ENCODE measurements around the gene SAMD9.
"Not testable (repeated sequence)": the region's sequence is repeated elsewhere in the genome, so short reads cannot be mapped to it uniquely, and the experiment has no call there.

SAMD9 gene

DNA sequence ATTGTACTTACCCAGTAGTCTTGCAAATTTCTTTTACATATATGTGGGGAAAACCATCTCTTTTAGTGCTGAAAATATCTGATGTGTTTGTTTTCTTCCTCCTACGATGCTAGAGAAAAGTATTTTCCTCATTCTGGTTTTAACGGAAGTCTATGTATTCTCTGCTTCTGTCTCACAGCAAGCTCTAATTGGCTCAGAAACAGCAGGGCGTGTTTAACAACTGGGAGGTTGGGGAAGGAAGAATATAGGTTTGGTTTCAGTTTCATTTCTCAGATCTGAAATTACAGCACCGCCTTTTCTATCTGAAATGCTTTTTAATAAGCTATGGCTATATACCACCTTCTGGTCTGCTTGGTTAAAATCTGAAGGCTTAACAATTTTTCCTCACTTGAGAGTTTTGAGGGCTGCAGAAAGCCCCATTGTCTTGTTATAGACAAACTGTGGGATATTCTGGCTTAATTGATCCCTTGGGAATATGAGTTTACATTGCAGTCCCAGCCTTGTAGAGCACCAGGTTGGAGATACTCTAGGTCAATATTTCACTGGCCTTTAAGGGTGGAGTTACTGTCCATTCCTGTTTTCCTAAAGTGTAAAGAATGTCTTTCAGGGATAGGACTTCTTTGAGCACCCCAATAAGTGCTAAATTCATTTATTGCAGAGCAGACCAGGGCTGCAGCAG lies at the start of gene SAMD9:
Gene SAMD9 (minus strand): TSS at position 128 of the 679 bp plus-strand sequence. CDS start 11,882 bp downstream, outside the sequence.
- peak; percentile 80 for DNase-seq

DNA sequence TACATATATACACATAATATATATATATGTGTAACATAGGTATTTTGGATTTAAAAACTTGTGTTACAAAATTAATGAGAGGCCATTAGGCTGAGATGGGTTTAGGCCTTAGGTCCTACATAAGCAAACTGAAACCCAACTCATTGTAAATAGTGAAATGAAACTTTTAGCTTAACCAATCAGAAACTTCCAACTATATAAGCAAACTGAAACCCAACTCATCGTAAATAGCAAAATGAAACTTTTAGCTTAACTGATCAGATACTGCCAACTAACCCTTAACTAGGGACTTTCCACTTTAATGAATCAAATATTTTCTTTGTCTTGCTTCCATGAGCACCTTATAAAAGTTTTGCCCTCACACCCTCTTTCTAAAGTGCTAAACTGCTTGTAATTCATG lies 47.7 kb upstream of the SAMD9 start:
- no peak for DNase-seq

DNA sequence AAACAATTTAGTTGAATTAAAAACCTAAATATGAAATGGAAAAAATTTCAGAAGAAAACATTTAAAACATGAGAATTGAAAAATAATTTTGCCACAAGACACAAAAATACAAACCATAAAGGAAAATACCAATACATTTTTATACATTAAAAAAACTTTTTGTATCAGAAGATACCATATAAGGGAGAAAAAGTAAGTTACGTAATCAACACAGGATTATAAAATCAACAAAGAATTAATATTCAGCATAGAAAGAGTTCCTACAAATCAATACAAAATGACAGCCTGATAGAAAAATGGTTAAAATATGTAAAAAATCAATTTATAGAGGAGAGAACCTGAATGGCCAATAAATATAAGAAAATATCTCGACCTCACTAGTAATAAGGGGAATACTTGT lies 47.0 kb upstream of the SAMD9 start:
- DNase-seq, result no peak

DNA sequence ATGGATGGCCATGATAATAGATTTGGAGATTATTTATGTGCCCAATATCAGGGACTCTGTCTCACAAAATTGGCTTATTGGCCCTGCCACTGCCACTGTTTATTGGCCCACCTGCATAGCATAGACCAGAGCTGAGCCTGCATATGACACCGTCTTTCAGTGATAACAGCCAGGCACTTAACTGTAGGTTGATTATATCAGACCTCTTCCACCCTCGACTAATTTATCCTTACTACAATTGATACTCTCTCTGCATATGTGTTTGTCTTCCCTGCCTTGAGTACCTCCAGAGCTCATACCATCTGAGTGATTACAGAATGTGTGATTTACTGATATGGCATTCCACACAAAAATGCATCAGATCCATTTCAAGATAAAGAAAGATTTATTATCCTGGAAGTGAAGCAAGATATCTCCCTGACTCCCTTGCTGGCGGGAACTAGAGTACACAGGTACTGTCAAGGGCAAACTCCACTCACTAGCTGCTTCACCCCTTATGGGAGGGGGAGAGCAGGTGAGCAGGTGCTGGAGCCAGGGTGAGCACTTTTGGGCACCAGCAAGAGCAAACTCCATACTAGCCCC lies 43.5 kb upstream of the SAMD9 start:
- no peak for DNase-seq

DNA sequence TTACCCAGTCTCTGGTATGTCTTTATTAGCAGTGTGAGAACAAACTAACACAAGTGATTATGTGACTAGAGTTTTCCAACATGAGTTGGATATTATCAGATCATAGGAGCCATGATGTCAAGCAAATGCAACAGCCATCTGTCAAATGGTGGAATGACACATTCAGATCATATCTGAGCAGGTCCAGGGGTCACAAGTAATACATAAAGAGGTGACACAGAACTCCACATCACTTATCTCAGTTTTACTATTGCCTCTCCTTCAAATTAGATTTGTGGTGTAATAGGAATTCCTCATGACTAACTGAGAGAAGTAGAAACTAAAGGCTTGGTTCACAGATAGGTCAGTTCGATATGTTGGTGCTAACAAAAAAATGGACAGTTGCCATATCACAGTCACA lies 42.6 kb upstream of the SAMD9 start:
- no peak for DNase-seq

DNA sequence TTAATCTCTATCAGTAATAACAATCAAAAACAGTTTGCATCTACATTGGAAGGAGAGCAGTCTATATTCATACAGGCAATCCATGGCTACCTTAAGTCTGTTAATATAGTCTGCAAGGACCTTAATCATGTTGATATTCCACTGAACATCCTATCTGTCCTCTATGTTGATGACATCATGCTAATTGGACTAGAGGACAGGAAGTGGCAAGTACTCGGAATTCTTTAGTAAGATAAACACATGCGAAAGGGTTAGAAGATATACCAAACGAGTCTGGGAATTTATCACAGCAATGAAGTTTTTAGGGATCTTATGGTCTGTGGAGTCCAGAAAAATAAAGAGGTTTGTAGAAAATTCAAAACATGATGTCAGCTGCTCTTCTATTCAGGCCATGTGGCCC lies 41.7 kb upstream of the SAMD9 start:
- no peak for DNase-seq

DNA sequence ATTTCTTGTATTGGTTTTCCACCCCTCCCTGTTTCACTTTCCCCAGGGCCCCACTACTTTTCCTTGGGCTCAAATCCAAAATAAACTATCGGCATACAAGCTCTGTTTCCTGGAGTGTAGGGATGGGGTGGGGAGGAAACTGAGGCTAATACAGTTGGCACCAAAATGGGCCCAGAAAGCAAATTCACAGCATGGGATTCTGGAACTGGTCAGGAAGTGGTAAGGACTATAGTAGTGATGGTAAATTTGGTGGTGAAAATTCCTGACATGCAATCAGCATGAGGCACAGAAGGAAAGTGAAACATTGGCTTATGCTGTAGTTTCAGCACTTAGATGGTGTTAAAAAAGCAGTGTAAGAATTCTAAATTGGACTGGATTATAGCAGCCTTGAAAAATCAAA lies 39.1 kb upstream of the SAMD9 start:
- DNase-seq, result no peak

DNA sequence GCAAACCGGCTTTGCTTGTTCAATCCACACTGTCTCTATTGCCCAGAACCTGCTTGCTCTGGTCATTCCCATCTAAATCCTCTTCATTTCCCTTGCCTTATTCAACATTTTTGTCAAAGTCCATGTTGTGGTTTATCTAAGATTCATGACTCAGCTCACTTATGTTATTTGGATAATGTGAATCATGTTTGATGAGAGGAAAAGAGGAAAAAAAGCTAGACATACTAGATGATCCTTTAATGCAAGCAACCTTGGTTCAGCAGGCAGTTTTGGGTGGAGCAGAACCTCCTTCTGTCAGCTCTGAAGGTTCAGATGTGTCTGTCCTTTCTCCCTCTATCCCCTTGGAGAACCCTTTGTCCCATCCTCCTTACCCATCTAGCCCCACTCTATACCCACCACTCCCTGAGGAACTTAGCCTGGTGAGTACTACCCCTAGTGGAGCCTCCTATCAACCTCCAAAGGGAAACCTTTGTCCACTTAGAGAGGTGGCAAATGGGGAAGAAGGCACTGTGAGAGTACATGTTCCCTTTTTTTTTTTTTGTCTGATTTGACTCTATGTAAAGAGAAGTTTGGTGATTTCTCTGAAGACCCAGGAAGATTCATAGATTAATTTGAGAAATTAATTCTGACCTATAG lies 32.5 kb upstream of the SAMD9 start:
- DNase-seq, result no peak

DNA sequence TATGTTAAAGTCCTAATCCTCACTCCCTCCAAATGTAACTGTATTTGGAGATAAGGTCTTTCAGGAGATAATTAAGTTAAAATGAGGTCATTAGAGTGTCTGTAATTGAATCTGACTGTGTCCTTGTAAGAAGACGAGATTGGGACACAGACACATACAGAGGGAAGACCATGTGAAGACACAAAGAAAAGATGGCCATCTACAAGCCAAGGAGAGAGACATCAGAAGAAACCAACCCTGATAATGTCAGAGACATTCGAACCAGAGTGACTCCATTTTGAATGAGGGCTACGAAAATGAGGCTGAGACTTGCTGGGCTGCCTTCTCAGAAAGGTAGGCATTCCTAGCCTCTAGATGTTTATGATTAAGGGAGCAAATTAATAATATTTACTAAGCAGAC lies 30.9 kb upstream of the SAMD9 start:
- no peak for DNase-seq

DNA sequence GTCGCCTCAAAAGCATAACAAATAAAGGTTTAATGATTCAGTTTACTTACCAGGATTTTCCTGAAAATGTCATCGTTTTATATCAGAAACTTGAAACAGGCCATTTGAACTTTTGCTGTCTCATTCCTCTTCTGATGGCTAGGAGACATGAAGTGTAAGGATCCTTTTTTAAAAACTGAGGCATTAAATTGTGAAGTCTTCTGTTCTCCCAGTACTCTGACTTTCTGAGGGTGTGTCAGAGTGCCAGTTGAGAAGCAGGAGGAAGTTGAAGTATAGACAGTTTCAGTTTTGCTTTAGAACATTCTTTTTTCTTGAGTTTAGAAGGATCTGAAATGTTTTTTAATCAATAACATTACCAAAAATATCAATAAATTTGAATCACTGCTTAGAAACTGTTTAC lies 30.4 kb upstream of the SAMD9 start, which contains the start of gene SAMD9L:
Gene SAMD9L (minus strand): TSS at position 242 of the 400 bp plus-strand sequence. CDS start 12,414 bp downstream, outside the sequence.
- no peak for DNase-seq

DNA sequence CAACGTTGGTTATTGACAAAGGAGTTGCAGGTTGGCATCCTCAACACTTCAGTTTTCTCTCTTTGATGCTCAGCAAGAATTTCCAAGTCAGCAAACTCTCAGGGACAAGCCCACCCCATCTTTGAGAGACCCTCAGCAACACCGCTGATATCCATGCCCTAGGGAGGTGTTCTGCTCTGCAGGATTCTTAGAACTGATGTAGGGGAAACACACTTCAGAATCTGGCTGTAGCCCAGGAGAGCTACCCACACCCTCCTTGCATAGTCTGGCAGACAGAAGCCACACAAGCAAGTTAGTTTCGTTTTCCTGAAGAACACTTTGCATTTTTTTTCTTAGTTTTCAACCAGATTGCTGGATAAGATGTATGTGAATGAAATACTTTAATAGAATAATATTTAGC lies 29.6 kb upstream of the SAMD9 start:
- DNase-seq, result peak; percentile 49

DNA sequence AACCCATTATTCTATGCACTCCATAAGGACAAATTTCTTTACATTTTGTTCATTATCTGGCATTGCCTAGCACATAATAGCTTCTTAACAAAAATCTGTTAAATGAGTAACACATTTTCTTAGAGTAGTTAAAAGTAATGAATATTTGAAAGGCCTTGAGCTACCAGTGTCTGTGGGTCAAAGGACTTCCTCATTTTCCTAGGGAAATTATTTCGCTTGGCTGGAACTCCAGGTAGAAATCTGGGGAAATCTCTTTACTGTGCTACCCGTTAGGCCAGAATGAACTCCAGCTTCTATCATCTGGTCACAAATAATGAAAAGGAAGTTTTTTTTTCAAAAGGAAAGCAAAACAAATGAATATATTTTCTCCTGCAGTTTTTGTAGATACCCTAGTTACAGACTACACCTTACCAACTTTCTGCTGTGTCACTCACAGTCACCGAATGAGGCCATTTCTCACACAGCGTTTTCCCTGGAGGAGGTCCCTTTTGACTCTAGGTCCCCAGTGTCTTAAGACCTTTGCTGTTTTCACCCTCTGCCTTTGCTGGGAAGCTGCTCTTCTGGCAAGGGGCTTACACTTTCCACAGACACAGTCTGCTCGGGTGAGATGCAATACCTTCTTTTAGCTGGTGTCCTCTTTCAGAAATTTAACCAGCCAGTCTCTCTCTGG lies 28.8 kb upstream of the SAMD9 start:
- DNase-seq, result no peak

DNA sequence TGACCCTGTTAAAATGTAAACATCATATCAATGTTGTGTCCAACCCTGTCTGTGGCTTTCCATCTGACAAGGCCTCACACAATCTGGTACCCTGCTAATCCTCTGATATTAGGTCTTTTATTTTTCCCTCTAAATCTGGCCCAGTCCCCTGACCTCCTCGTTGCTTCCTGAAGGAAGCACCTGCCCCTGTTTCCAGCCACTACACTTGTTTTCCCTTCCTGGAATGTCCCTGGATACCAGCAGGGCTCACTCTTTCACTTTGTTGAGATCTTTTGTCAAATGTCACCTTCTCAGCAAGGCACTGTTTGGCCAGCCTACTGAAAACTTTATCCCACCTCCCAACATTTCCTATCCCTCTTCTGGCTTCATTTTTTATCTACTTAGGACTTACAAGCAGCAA lies 28.3 kb upstream of the SAMD9 start:
- no peak for DNase-seq

DNA sequence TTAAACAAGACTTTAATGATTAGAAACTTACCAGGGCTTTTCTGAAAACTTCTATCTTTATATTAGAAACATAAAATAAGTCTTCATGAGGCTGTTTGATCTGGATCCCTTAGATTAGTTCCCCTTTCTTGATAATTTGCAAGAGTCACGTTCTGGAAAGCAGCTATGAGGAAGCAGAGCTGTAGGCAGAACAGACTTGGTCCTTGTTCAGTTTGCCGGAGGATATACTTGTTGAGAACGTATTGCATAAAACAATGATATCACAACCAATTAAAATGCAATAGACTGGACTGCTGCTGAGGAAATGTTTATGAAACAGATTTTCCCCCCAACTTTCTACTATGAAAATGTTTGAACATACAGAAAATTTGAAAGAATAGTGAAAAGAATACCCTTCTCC lies 27.6 kb upstream of the SAMD9 start:
- no peak for DNase-seq

DNA sequence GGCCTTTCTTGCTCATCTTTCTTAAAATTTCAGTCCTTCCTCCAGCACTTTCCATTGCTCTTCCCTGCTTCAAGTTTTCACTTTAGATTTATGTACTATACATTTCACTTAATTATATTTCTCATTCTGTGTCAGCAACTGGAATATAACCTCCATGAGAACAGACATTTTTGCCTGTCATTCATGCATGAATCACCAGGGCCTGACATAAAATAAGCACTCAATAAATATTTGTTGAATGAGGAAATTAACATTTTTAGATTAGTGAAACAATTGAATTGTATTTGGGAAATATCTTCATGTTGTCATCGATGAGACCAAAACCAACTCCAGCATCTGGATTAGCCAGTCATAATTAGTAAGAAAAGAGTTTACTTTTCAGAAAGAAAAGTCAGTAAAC lies 24.3 kb upstream of the SAMD9 start:
- no peak for DNase-seq

DNA sequence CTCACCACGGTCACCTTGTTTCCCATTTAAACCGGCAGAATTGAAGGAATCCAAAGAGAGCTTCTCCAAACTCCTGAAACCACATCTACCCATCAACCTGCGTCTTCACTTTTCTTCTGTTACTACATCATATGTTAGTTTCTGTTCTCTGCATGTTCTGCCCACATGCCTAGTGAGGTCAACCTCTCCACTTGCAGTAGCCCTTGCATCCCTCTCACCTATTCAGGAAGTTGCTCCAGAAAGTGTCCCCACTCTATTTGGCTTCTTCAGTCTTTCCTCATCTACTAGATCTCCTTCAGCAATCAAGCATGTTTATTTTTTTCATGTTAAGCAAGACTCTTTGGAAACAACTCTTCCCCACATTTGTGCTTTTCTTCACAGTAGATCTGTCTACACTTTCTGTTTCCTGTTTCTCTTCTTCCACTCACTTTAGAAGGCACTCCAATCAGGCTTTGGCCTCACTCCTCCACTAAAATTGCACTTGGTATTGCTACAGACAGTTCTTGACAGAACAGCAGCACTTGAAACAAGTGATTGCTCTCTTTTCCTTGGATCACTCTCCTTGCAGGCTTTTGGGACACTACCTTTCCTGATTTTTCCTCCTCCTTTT lies 22.9 kb upstream of the SAMD9 start:
- no peak for DNase-seq

DNA sequence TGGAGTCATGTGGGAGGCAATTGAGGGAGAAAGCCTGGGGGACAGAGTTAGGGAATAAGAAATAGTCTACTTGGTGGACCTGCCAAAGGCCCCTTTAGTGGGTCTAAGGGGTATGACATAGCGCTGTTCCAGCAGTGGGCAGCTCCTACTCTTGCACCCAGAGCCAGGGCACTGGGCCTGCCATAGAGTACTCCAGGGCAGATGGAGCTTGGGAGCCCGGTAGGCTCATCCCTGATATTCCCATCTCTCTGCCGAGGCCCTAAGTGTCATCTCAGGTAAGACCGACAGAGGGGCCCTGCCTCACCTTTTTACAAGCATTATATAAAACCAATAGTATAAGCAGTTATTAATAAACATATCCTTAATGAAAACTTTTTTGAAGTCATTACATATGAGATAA lies 20.8 kb upstream of the SAMD9 start:
- DNase-seq, result no peak

DNA sequence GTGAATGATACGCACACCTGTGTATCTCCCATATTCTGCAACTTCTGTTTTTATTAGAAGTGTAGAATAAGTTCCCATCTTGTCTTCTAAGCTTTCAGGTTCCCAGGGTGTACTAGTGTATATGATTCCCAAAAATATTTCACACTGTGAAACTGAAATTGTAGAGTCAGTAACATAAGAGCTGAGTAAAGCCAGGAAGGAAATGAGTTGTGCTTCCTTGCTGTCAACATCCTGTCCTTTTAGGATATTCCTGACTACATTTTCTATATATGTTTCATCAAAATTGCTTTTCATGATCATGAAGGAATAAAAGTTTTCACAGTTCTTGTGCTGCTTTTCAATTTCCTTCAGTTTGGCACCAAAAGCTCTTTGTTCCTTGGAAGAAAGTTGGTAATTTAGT lies 15.2 kb upstream of the SAMD9 start:
- no peak for DNase-seq

DNA sequence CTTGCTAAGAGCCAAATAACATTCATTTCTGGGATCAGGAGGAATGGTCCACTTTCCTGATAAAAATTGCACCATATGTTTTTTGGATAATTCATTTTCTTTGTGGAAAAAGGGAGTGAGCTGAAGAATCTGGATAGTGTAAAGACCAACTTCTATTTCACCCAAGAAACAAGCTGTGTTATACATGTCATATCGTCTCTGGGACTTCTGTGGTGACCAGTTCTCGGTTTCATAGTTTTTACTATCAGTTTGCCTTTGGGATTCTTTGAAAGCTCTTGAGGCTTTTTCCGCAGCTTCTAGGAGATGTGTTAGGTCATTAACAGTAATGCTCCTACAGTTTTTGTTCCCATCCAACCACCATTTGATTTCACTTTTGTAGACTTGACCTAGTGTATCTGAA lies 14.4 kb upstream of the SAMD9 start:
- no peak for DNase-seq

DNA sequence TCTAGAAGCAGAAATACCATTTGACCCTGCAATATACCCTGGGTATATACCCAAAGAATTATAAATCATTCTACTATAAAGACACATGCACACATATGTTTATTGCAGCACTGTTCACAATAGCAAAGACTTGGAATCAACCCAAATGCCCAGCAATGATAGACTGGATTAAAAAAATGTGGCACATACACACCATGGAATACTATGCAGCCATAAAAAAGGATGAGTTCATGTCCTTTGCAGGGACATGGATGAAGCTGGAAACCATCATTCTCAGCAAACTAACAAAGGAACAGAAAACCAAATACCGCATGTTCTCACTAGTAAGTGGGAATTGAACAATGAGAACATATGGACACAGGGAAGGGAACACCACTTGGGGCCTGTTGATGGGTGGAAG lies 9.2 kb upstream of the SAMD9 start:
- DNase-seq, result not testable (repeated sequence)

DNA sequence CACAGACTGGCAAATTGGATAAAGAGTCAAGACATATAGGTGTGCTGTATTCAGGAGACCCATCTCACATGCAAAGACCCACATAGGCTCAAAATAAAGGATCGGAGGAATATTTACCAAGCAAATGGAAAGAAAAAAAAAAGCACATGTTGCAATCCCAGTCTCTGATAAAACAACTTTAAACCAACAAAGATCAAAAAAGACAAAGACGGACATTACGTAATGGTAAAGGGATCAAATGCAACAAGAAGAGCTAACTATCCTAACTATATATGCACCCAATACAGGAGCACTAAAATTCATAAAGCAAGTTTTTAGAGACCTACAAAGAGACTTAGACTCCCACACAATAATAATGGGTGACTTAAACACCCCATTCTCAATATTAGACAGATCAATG lies 5.8 kb upstream of the SAMD9 start:
- DNase-seq, result not testable (repeated sequence)

DNA sequence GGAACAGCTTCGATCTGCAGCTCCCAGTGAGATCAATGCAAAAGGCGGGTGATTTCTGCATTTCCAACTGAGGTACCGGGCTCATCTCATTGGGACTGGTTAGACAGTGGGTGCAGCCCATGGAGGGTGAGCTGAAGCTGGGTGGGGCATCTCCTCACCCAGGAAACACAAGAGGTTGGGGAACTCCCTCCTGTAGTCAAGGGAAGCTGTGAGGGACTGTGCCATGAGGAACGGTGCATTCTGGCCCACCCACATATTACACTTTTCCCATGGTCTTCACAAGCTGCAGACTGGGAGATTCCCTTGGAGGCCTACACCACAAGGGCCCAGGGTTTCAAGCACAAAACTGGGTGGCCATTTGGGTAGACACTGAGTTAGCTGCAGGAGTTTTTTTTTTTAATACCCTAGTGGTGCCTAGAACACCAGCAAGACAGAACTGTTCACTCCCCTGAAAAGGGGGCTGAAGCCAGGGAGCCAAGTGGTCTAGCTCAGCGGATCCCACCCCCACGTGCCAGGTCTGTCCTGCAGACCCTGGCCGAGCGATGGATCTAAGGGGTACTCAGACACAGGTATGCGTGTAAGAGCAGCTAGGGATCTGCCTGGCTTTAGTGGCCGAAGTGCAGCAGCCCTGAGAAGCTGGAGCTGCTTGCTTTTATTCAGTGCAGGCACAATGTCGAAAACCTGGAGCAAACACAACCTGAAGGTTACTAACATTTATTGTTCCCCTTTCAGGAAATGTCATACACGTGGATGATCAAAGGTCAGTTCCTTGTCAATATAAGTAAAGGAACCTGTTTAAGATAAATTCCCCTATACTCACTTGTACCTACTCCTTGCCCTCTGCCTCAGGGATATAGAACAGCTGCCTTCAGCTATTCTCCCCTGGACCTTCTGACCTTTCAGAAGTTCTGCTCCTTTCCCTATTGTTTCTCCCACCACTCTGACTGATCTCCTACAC lies 3.1 kb upstream of the SAMD9 start:
- no peak for DNase-seq
